PC-9 (cell line): Measurements from ENCODE around the gene MTURN.

ENCODE experiments used
- EZH2 ChIP-seq: fragments of 200-600 bp; sonication (generic); IDR thresholded peaks from 2 replicates; pipeline ENCODE4 v1.8.0; 2017; ENCODE audit warnings: antibody characterized with exemption, low read depth
- TF ChIP-seq, protein P1 (sequence below): fragments of 200-600 bp; sonication (generic); conservative IDR thresholded peaks from 2 replicates; pipeline ENCODE4 v1.6.1; 2017; ENCODE audit warnings: mixed run types, antibody characterized with exemption, mild to moderate bottlenecking, moderate library complexity

DNA sequence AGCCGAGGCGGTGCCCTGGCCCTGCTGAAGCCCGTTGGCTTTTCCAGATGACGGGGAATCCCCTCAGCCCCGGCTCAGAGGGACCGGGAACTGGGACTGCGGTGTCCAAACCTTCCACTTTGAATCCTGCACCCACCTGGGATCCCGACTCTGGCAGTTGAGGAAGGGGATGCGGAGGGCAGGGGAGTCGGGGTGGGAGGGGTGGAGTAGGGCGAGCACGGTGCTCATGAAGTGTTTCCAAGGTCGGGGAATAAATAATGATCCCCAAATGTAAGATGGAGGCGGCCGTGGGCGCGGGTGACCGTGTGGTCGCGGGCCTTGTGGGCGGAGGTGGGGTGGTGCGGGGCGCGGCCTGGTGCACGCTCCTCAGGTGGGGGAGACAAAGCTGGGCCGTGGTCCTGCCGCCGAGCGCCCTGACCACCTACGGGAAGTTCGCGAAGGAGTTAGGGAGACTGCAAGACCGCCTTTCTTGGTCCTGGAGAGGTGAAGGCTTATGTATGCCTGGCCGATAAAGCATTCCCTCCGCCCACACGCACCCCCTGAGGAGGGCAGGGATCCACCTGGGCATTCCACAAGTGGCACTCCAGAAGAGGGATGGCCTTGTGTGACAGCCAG lies 1.4 kb downstream of the MTURN start:
- TF ChIP-seq, protein P1, sequence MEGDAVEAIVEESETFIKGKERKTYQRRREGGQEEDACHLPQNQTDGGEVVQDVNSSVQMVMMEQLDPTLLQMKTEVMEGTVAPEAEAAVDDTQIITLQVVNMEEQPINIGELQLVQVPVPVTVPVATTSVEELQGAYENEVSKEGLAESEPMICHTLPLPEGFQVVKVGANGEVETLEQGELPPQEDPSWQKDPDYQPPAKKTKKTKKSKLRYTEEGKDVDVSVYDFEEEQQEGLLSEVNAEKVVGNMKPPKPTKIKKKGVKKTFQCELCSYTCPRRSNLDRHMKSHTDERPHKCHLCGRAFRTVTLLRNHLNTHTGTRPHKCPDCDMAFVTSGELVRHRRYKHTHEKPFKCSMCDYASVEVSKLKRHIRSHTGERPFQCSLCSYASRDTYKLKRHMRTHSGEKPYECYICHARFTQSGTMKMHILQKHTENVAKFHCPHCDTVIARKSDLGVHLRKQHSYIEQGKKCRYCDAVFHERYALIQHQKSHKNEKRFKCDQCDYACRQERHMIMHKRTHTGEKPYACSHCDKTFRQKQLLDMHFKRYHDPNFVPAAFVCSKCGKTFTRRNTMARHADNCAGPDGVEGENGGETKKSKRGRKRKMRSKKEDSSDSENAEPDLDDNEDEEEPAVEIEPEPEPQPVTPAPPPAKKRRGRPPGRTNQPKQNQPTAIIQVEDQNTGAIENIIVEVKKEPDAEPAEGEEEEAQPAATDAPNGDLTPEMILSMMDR, result no peak
- no peak for TF ChIP-seq EZH2
